Measurements from ENCODE around the gene GINS2.

The GINS2 gene

DNA sequence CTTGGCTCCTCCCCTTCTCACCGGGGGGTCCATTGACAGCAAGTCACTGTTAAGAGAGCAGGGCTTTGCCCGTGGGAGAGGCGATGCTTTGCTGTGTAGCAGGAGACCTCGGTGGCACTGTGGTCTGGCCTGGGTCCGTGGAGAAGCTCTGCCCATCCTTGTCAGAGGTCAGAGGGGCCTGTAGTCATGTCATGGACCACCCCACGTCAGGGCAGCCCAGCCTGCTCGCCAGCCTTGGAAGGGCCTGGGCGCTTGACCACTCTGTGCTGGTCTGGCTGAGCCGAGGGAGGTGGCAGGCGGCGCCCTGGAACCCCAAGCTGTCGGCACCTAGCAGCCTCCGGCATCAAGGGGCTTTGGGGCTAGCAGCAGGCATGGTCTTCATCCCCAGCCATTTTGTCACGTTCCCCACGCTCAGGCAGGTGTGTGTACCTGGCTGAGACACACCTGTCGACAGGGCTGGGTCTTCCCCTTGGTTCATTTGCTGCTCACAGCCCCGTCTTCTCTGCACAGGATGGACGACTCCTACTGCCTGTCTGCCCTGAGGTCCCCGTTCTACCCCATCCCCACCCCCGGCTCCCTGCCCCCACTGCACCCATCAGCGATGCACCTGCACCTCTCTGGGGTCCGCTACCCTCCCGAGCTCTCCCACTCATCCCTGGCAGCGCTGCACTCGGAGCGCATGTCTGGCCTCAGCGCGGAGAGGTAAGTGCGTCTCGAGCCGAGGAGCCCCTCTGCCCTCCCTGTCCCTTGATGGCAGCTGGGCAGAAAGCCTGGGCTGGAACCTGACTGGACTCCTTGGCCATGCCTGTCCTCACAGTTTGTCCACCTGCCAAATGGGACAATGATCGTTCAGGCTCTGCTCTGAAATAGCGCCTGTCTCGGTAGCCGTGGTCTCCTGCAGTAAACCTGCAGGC, 33.3 kb downstream of the GINS2 start:
- DNase-seq (ENCODE audit: low read depth in 2 of 2, low spot score in 1 of 2): no peak

GRCh38 chr16:85654251-85655095, 34.3 kb downstream of the GINS2 start:
- DNase-seq (ENCODE audit: low read depth in 2 of 2, low spot score in 1 of 2): no peak

GRCh38 chr16:85653290-85653891, 35.4 kb downstream of the GINS2 start:
- no peak for DNase-seq (ENCODE audit: low read depth in 2 of 2, low spot score in 1 of 2)

GRCh38 chr16:85652431-85653221, 36.1 kb downstream of the GINS2 start:
- no peak for DNase-seq (ENCODE audit: low read depth in 2 of 2, low spot score in 1 of 2)

- no peak for DNase-seq (ENCODE audit: low read depth in 2 of 2, low spot score in 1 of 2)
These were observed 36.9 kb downstream of the GINS2 start for GRCh38 chr16:85651629-85652430.

DNA sequence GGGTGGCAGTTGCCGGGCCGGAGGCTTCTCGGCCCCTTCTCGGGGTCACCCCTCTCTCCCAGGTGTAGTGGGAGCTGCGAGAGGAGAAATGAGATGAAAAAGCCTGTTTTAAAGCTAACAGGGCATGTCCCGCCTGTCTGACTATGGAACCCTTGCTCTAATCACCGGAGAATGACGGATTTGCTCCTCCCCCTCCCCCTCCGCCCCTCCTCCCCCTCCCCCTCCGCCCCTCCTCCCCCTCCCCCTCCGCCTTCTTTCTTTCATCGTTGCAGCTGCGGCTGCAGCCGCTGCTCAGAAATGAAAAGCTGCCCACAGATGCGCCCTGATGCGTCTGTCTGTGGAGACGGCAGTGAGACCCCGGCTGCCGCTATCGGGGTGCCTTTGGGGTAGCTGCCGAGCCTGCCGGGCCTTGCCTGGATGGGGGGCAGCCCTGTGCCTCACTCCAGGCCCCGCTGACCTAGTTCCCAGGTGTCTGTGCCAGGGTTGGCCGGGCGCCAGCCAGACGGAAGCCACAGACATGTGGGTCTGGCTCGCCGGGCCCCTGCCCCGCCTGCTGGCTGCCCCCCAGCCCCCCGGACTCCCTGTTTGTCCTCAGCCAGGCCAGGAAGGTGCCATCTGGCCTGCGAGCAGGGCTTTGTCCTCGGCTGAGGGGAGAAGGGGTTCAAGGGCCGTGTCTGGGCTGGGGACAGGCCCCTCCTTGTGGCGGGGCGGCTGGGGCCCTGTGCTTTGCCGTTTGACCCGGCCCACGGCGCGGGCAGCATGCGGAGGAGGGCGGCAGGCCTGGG, 37.7 kb downstream of the GINS2 start:
- no peak for DNase-seq (ENCODE audit: low read depth in 2 of 2, low spot score in 1 of 2)

GRCh38 chr16:85650135-85650843, 38.5 kb downstream of the GINS2 start:
- DNase-seq (ENCODE audit: low read depth in 2 of 2, low spot score in 1 of 2): no peak

DNA sequence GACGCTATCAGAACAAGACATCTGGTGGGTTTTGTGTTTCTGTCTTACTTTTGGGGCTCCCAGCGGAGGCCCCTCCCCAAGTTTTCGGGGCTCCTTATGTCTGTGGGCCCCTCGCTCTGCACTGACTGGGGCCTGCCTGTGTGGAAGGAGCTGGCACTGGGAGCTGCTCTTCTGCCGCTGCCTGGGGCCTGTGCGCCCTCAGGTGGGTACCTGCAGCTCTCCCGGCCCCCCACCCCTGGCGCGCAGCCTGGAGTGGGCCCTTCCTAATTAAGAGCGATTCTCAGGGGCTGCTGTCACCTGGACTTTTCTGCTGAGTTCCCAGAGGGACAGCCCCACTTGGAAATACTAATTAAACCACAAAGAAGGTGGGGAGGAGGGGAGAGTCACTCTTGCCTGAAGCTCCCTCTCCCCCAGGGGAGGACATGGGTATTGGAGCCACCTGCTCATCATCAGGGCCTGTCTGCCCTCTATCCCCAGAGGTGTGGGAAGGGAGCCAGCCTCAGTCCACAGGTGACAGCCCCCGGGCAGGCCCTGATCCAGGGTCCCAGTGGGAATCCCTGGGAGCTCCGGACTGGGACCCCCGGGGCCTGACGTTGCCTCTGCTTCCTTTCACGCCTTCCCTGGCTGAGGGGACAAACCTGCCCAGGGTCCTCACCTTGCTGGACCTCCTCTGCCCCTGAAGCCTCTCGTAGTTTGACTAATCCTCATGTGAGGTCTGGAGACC, 39.2 kb downstream of the GINS2 start:
- no peak for DNase-seq (ENCODE audit: low read depth in 2 of 2, low spot score in 1 of 2)

GRCh38 chr16:85648805-85649204, 39.9 kb downstream of the GINS2 start:
- DNase-seq (ENCODE audit: low read depth in 2 of 2, low spot score in 1 of 2): no peak

GRCh38 chr16:85648070-85648714, 40.6 kb downstream of the GINS2 start:
- no peak for DNase-seq (ENCODE audit: low read depth in 2 of 2, low spot score in 1 of 2)

DNA sequence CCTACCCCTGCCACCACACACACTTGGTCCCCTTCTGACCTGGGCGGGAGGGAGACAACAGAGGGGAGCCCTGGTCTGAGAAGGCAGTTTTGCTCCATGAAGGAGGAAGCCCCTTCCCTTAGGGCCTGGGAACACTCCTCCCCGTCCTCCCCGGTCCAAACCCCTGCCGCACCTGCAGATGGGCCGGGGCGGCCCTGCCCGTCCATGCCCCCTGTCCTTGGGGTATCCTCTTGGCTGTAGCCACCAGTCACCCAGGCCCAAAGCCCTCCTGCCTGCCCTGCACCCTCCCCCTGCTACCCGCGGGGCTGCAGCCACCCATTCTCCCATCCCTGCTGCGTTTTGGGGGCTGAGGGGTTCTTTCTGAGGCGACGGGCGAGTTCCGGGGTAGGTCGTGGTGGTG, 41.8 kb downstream of the GINS2 start:
- DNase-seq (ENCODE audit: low read depth in 2 of 2, low spot score in 1 of 2): no peak

DNA sequence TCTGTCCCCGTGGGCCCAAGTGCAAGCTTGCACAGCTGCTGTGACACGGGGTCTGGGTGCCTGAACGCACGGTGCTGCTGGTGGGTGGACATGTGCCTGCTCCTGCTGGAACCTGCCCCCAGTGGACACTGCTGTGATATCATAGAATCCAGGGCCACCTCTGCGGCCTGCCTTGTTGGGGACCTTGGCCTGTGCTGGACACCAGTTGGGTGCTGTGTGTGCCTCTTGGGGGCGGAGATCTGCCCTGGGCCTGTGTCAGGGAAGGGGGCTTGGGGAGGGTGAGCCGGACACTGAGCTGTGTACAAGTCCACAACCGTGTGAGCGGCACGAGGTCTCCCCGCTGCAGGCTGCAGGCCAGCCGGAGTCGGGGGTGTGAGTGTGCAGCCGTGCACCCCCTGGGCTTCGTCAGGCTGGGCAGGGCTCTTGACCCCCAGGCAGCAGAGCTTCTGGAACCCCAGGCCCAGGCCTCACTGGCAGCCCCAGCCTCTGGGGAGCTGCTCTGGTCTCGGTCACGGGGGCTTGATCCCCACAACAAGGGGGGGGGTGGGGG, 42.3 kb downstream of the GINS2 start:
- DNase-seq (ENCODE audit: low read depth in 2 of 2, low spot score in 1 of 2): no peak

- DNase-seq (ENCODE audit: low read depth in 2 of 2, low spot score in 1 of 2): no peak
These were observed 43.6 kb downstream of the GINS2 start for GRCh38 chr16:85645021-85645589.

DNA sequence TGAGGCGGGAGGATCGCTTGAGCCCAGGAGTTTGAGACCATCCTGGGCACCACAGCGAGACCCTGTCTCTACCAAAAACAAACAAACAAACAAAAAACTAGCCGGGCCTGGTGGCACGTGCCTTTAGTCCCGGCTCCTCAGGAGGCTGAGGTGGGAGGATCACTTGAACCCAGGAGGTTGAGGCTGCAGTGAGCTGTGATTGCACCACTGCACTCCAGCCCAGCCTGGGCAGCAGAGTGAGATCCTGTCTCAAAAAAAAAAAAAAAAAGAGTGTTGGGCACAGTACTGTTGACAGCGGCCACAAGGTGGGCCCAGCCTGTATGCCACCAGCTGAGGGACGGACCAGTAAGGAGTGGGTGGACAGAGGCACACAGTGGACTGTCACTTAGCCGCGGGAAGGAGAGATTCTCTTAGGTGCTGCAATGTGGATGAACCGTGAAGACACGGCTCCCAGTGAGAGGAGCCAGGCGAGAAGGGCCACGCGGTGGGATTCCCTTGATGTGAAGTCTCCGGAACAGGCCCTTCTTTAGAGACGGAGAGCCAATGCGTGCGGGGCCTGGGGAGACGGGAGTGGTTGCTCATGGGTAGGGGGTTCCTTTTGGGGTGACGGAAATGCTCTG, 44.6 kb downstream of the GINS2 start:
- DNase-seq (ENCODE audit: low read depth in 2 of 2, low spot score in 1 of 2): no peak

GRCh38 chr16:85643631-85644030, 45.1 kb downstream of the GINS2 start:
- no peak for DNase-seq (ENCODE audit: low read depth in 2 of 2, low spot score in 1 of 2)

GRCh38 chr16:85642762-85643358, 45.9 kb downstream of the GINS2 start:
- DNase-seq (ENCODE audit: low read depth in 2 of 2, low spot score in 1 of 2): no peak
